HepG2 (cell line): ENCODE results near the gene WDR62. TPM values are rescaled to one million over a fixed set of nuclear protein-coding genes. Genes with fewer than 3 reads are reported as not detected.

Experiments used
- AKAP8 ChIP-seq: sonication (generic); formaldehyde crosslinking; IDR thresholded peaks from 2 replicates; pipeline ENCODE4 v1.5.1; 2020; ENCODE audit warnings: mild to moderate bottlenecking, missing genetic modification reagents
- ATF7 ChIP-seq, 2 experiments: fragments of 450-650 bp in 1 of 2; sonication (generic) in 1 of 2; formaldehyde crosslinking in 1 of 2; IDR thresholded peaks; 2 replicates each; pipeline versions ENCODE4 v1.4.0 to v1.6.1; 2016 to 2020; ENCODE audit warnings: antibody characterized with exemption in 1 of 2, mild to moderate bottlenecking in 1 of 2, missing genetic modification reagents in 1 of 2
- BORCS8-MEF2B ChIP-seq: sonication (generic); formaldehyde crosslinking; IDR thresholded peaks from 2 replicates; pipeline ENCODE4 v1.8.0; 2022; ENCODE audit warnings: mild to moderate bottlenecking, missing genetic modification reagents
- KAT8 ChIP-seq: IDR thresholded peaks from 2 replicates; pipeline ENCODE4 v1.6.1; 2016; ENCODE audit warnings: missing genetic modification reagents, missing compliant biosample characterization
- KLF11 ChIP-seq: IDR thresholded peaks from 2 replicates; pipeline ENCODE4 v1.6.1; 2016; ENCODE audit warnings: missing compliant biosample characterization
- NFIB ChIP-seq: sonication (generic); formaldehyde crosslinking; IDR thresholded peaks from 2 replicates; pipeline ENCODE4 v1.9.0; 2021; ENCODE audit warnings: missing genetic modification reagents, mild to moderate bottlenecking, borderline replicate concordance
- NFKBIZ ChIP-seq: IDR thresholded peaks from 2 replicates; pipeline ENCODE4 v1.6.1; 2018; ENCODE audit warnings: missing genetic modification reagents, missing compliant biosample characterization
- NKX3-1 ChIP-seq: sonication (generic); formaldehyde crosslinking; IDR thresholded peaks from 2 replicates; pipeline ENCODE4 v1.5.0; 2020; ENCODE audit warnings: missing genetic modification reagents
- NR2F2 ChIP-seq: IDR thresholded peaks from 2 replicates; pipeline ENCODE4 v1.6.1; 2012; ENCODE audit warnings: low read depth, inconsistent platforms, borderline replicate concordance
- POLR2G ChIP-seq: fragments of 200-400 bp; formaldehyde crosslinking; IDR thresholded peaks from 2 replicates; pipeline ENCODE4 v1.6.1; 2018; ENCODE audit warnings: mild to moderate bottlenecking, low read depth, low read length, moderate library complexity
- RORA ChIP-seq: sonication (generic); formaldehyde crosslinking; IDR thresholded peaks from 2 replicates; pipeline ENCODE4 v1.5.0; 2020; ENCODE audit warnings: mild to moderate bottlenecking, missing genetic modification reagents, moderate library complexity
- SAP130 ChIP-seq: IDR thresholded peaks from 2 replicates; pipeline ENCODE4 v1.6.1; 2016; ENCODE audit warnings: low read depth
- SIX1 ChIP-seq: sonication (generic); formaldehyde crosslinking; IDR thresholded peaks from 2 replicates; pipeline ENCODE4 v1.4.0; 2020; ENCODE audit warnings: missing genetic modification reagents, borderline replicate concordance
- SYNCRIP ChIP-seq: fragments of 200-400 bp; formaldehyde crosslinking; IDR thresholded peaks from 2 replicates; pipeline ENCODE4 v1.6.1; 2018; ENCODE audit warnings: mild to moderate bottlenecking, low read depth, low read length; ENCODE audit not compliant: insufficient read depth
- ZEB1 ChIP-seq: IDR thresholded peaks from 2 replicates; pipeline ENCODE4 v1.6.1; 2012; ENCODE audit warnings: mild to moderate bottlenecking, low read depth, inconsistent platforms; ENCODE audit not compliant: insufficient replicate concordance
- ZNF501 ChIP-seq: sonication (generic); formaldehyde crosslinking; IDR thresholded peaks from 2 replicates; pipeline ENCODE4 v1.5.1; 2020; ENCODE audit warnings: mild to moderate bottlenecking, moderate library complexity, missing genetic modification reagents
- ZSCAN12 ChIP-seq: sonication (generic); formaldehyde crosslinking; IDR thresholded peaks from 2 replicates; pipeline ENCODE4 v1.9.0; 2021; ENCODE audit warnings: mild to moderate bottlenecking, missing genetic modification reagents
- polyA plus RNA-seq, 8 experiments: library from polyadenylated mRNA; depleted of rRNA in 3 of 8; stranded (reverse) in 7 of 8; unstranded in 1 of 8; fragments of >200 nt; fragmentation: Illumina TruSeq in 4 of 8; extraction: Trizol in 4 of 8; gene quantifications; 2 replicates each; pipeline versions ENCODE4 v1.2.1 to v1.2.3, GENCODE V29; 2011 to 2016; ENCODE audit warnings: low read depth in 4 of 8, missing spikeins in 1 of 8, mixed read lengths in 1 of 8; ENCODE audit not compliant: insufficient read depth in 1 of 8
- total RNA-seq, 5 experiments: library from RNA; depleted of rRNA; stranded (reverse); fragments of >200 nt; fragmentation: Illumina TruSeq; extraction: Trizol; gene quantifications; 2 replicates each; pipeline ENCODE4 v1.2.3, GENCODE V29; 2016; ENCODE audit warnings: low read depth in 1 of 5
- TF ChIP-seq, protein P1 (sequence below): IDR thresholded peaks from 2 replicates; pipeline ENCODE4 v1.6.1; 2016; ENCODE audit warnings: missing genetic modification reagents, missing compliant biosample characterization
- TF ChIP-seq, protein P2 (sequence below): sonication (generic); formaldehyde crosslinking; IDR thresholded peaks from 2 replicates; pipeline ENCODE4 v1.5.1; 2020; ENCODE audit warnings: mild to moderate bottlenecking, missing genetic modification reagents, moderate library complexity
- TF ChIP-seq, protein P3 (sequence below): sonication (generic); formaldehyde crosslinking; IDR thresholded peaks from 2 replicates; pipeline ENCODE4 v1.5.0; 2020; ENCODE audit warnings: mild to moderate bottlenecking, missing genetic modification reagents, moderate library complexity
- TF ChIP-seq, protein P4 (sequence below): sonication (generic); formaldehyde crosslinking; IDR thresholded peaks from 2 replicates; pipeline ENCODE4 v1.4.0; 2020; ENCODE audit warnings: missing genetic modification reagents
- TF ChIP-seq, protein P5 (sequence below): sonication (generic); formaldehyde crosslinking; IDR thresholded peaks from 2 replicates; pipeline ENCODE4 v1.4.0; 2020; ENCODE audit warnings: missing genetic modification reagents, low read depth, mild to moderate bottlenecking, borderline replicate concordance

WDR62 gene
- total and polyA plus RNA-seq, 2 of the 13 experiments (the other 11 are each of a cell fraction or from before 2014, with no cell fraction given): 5.8 to 12.5 TPM

DNA sequence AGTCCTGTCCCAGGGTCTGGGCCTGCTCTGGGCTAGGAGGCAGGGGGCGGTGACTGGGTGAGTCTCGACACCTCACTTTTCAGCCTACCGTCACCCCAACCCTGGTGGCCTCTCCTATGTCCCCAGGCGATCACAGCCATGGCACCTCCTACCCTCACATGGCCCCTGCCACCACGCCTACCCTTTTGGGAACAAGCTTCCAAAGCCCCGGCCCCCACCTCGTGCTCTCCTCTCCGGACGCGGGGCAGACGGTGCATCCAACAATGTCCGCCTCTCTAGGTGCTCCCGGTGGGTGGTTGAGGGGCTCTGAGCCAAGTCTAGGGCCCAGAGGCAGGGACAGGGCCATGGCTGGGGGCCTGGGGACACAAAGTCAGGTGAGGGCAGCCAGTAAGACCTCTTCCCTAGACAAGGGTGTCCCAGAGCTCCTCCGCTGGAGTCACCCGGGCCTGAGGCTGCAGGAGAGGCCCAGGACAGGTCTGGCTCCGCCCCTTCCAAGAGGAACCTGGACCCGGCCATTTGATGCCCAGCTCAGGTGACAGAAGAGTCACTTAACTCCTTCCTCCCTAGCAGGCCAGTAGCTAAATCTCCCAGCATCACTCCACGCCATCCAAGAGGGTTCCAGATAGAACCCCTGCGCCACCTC is 46.2 kb upstream of the WDR62 start, which contains the start of gene SYNE4 (continued):
- TF ChIP-seq, protein P1, sequence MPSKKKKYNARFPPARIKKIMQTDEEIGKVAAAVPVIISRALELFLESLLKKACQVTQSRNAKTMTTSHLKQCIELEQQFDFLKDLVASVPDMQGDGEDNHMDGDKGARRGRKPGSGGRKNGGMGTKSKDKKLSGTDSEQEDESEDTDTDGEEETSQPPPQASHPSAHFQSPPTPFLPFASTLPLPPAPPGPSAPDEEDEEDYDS (CRISPR knock-in tag): peak; percentile 48; the same call in 1 of the 2 replicates
- TF ChIP-seq KAT8 (CRISPR knock-in tag) (peak; percentile 49; the same call in 1 of the 2 replicates), NFIB (no peak), KLF11 (no peak), ATF7 (IDR thresholded peaks at IDR 0.05) (no peak), ATF7 (CRISPR knock-in tag; IDR thresholded peaks at IDR 0.05) (no peak), ZNF501 (peak; percentile 78; the same call in 1 of the 2 replicates), NFKBIZ (CRISPR knock-in tag) (no peak), ZEB1 (peak; percentile 35), SIX1 (CRISPR knock-in tag) (peak; percentile 36; the same call in 1 of the 2 replicates), NR2F2 (no peak; the same call in 1 of the 2 replicates), RORA (no peak), SYNCRIP (no peak), NKX3-1 (CRISPR knock-in tag) (no peak), ZSCAN12 (no peak), AKAP8 (no peak), SAP130 (CRISPR knock-in tag) (peak; percentile 76), POLR2G (peak; percentile 85), BORCS8-MEF2B (peak; percentile 61; the same call in 1 of the 2 replicates)
- TF ChIP-seq, protein P2, sequence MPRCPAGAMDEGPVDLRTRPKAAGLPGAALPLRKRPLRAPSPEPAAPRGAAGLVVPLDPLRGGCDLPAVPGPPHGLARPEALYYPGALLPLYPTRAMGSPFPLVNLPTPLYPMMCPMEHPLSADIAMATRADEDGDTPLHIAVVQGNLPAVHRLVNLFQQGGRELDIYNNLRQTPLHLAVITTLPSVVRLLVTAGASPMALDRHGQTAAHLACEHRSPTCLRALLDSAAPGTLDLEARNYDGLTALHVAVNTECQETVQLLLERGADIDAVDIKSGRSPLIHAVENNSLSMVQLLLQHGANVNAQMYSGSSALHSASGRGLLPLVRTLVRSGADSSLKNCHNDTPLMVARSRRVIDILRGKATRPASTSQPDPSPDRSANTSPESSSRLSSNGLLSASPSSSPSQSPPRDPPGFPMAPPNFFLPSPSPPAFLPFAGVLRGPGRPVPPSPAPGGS: 0 out of 2 replicates have a peak, but pooled peaks have one; percentile 46
- TF ChIP-seq, protein P3, sequence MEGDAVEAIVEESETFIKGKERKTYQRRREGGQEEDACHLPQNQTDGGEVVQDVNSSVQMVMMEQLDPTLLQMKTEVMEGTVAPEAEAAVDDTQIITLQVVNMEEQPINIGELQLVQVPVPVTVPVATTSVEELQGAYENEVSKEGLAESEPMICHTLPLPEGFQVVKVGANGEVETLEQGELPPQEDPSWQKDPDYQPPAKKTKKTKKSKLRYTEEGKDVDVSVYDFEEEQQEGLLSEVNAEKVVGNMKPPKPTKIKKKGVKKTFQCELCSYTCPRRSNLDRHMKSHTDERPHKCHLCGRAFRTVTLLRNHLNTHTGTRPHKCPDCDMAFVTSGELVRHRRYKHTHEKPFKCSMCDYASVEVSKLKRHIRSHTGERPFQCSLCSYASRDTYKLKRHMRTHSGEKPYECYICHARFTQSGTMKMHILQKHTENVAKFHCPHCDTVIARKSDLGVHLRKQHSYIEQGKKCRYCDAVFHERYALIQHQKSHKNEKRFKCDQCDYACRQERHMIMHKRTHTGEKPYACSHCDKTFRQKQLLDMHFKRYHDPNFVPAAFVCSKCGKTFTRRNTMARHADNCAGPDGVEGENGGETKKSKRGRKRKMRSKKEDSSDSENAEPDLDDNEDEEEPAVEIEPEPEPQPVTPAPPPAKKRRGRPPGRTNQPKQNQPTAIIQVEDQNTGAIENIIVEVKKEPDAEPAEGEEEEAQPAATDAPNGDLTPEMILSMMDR (CRISPR knock-in tag): peak; percentile 6
- TF ChIP-seq, protein P4, sequence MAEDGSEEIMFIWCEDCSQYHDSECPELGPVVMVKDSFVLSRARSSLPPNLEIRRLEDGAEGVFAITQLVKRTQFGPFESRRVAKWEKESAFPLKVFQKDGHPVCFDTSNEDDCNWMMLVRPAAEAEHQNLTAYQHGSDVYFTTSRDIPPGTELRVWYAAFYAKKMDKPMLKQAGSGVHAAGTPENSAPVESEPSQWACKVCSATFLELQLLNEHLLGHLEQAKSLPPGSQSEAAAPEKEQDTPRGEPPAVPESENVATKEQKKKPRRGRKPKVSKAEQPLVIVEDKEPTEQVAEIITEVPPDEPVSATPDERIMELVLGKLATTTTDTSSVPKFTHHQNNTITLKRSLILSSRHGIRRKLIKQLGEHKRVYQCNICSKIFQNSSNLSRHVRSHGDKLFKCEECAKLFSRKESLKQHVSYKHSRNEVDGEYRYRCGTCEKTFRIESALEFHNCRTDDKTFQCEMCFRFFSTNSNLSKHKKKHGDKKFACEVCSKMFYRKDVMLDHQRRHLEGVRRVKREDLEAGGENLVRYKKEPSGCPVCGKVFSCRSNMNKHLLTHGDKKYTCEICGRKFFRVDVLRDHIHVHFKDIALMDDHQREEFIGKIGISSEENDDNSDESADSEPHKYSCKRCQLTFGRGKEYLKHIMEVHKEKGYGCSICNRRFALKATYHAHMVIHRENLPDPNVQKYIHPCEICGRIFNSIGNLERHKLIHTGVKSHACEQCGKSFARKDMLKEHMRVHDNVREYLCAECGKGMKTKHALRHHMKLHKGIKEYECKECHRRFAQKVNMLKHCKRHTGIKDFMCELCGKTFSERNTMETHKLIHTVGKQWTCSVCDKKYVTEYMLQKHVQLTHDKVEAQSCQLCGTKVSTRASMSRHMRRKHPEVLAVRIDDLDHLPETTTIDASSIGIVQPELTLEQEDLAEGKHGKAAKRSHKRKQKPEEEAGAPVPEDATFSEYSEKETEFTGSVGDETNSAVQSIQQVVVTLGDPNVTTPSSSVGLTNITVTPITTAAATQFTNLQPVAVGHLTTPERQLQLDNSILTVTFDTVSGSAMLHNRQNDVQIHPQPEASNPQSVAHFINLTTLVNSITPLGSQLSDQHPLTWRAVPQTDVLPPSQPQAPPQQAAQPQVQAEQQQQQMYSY (CRISPR knock-in tag): 0 out of 2 replicates have a peak, but pooled peaks have one; percentile 21
- TF ChIP-seq, protein P5, sequence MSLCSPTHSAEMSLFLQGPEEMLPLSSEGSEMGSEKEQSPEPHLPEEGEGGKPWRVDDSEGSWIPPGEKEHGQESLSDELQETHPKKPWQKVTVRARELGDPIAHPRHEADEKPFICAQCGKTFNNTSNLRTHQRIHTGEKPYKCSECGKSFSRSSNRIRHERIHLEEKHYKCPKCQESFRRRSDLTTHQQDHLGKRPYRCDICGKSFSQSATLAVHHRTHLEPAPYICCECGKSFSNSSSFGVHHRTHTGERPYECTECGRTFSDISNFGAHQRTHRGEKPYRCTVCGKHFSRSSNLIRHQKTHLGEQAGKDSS (CRISPR knock-in tag): 0 out of 2 replicates have a peak, but pooled peaks have one; percentile 60
